Gastroesophageal sphincter (tissue), 3 donors: Measurements from ENCODE around the gene FGF5.

Source experiments
- EP300 ChIP-seq: sonication (generic); formaldehyde crosslinking; IDR thresholded peaks from one replicate; pipeline ENCODE4 v1.6.1; 2017; ENCODE audit warnings: antibody characterized with exemption, mild to moderate bottlenecking
- POLR2A ChIP-seq, 2 donors: fragments of 450-650 bp; IDR thresholded peaks; one replicate each; pipeline ENCODE4 v1.6.1; 2017; ENCODE audit warnings: antibody characterized with exemption in 2 of 2, mild to moderate bottlenecking in 2 of 2, moderate library complexity in 1 of 2
- POLR2AphosphoS5 ChIP-seq: sonication (generic); formaldehyde crosslinking; IDR thresholded peaks from one replicate; pipeline ENCODE4 v1.6.1; 2017; ENCODE audit warnings: antibody characterized with exemption
- TF ChIP-seq, protein P1 (sequence below), 4 experiments: fragments of 200-600 bp in 2 of 4; fragments of 450-650 bp in 2 of 4; sonication (generic) in 1 of 4; IDR thresholded peaks; one replicate each; pipeline ENCODE4 v1.5.1; 2017 to 2019; ENCODE audit warnings: antibody characterized with exemption in 4 of 4, mild to moderate bottlenecking in 2 of 4, moderate library complexity in 2 of 4

- TF ChIP-seq, protein P1, sequence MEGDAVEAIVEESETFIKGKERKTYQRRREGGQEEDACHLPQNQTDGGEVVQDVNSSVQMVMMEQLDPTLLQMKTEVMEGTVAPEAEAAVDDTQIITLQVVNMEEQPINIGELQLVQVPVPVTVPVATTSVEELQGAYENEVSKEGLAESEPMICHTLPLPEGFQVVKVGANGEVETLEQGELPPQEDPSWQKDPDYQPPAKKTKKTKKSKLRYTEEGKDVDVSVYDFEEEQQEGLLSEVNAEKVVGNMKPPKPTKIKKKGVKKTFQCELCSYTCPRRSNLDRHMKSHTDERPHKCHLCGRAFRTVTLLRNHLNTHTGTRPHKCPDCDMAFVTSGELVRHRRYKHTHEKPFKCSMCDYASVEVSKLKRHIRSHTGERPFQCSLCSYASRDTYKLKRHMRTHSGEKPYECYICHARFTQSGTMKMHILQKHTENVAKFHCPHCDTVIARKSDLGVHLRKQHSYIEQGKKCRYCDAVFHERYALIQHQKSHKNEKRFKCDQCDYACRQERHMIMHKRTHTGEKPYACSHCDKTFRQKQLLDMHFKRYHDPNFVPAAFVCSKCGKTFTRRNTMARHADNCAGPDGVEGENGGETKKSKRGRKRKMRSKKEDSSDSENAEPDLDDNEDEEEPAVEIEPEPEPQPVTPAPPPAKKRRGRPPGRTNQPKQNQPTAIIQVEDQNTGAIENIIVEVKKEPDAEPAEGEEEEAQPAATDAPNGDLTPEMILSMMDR (IDR thresholded peaks at IDR 0.05) = no peak
- TF ChIP-seq POLR2AphosphoS5 (no peak), EP300 (no peak), POLR2A (IDR thresholded peaks at IDR 0.05) (no peak)
These were observed 42.0 kb downstream of the FGF5 start for GRCh38 chr4:80308466-80308822.
